GM19463 (cell line): ENCODE data around the gene TMPRSS6.

ENCODE experiments used
- ATAC-seq: cut with Tn5 transposase; IDR thresholded peaks from one replicate; pipeline ENCODE4 v1.9.1; 2021; ENCODE audit warnings: mild to moderate bottlenecking, moderate library complexity; ENCODE audit not compliant: unreplicated experiment

The TMPRSS6 gene

DNA sequence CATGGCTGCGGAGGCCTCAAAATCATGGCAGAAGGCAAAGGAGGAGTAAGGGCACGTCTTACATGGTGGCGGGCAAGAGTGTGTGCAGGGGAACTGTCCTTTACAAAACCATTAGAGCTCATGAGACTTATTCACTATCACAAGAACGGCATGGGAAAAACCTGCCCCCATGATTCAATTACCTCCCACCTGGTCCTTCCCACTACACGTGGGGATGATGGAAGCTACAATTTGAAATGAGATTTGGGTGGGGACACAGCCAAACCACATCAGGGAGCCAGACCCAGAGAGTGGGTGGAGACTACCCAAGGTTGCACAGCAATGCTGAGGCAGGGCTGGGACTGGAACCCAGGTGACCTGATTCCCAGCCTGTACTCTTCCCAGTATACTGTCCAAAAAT, 8.6 kb upstream of the TMPRSS6 start:
- no peak for ATAC-seq

DNA sequence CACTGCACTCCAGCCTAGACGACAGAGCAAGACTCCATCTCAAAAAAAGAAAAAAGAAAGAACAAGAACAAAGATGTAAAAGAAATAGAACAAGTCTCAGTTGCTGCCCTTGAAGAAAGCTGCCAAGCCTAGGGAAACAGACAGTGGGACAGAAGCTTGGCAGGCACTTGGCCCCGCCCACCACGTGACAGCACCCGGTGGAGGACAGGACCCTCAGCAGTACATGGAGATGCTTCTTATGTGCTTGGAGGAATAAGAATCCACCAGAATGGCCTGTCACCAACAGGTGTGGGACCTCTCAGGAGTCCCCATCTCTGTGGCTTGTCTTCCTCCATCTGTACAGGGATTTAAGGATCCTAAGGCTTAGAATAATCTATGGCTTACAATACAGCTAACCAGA, 7.6 kb upstream of the TMPRSS6 start:
- no peak for ATAC-seq

- ATAC-seq, result no peak
Observed at GRCh38 chr22:37115032-37115431, 5.5 kb upstream of the TMPRSS6 start.

- no peak for ATAC-seq
Observed at GRCh38 chr22:37113757-37114156, 4.2 kb upstream of the TMPRSS6 start.

DNA sequence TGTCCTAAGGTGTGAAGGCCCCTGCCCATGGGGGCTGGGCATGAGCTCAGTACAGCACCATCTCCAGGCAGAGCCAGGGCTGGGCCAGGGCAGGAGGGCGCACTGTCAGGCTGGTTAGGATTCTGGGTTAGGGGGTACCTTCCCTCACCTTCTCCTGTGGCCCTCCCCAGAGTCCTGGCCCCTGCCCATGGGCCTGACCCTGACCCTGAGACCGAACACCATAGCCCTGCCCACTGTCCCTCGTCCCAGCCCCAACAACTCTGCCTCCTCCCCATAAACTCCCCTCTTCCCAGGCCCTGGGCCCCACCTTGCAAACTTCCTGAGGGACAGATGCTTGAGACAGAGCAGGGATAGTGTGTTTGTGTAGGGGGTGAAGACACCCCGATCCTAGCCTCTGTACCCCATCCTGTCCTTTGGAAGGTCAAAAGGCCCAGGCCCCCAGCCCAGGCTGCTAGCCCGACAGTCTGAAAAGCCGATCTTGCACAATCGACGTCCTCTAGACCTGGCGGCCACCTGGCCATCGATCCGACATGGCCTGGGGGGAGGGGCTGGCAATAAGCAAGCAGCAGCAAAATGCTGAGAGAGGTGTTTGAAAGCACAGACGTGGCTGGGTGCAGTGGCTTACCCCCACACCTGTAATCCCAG, 2.7 kb upstream of the TMPRSS6 start:
- ATAC-seq, result no peak

DNA sequence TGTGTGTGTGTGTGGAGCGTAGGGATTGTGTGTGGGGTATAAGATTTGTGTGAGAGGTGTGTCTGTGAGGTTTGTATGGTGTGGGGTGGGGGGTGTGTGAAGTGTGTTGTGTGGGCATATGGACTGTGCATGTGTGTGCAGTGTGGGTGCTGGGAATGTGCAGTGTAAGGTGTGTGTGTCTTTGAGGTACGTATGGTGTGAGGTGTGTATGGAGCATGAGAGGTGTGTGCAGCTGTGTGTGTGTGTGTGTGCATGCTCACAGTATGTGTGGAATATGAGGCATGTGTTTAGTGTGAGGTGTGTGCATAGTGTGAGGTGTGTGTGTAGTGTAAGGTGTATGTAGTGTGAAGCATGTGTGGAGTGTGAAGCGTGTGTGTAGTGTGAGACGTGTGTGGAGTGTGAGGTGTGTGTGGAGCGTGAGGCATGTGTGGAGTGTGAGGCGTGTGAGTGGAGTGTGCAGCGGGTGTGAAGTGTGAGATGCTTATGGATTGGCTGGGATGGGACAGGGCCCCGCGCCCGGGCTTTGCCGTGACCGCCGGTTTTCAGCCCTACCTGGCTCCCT, 1.7 kb upstream of the TMPRSS6 start:
- no peak for ATAC-seq

GRCh38 chr22:37107816-37108621, 1.5 kb downstream of the TMPRSS6 start:
- ATAC-seq, result no peak

DNA sequence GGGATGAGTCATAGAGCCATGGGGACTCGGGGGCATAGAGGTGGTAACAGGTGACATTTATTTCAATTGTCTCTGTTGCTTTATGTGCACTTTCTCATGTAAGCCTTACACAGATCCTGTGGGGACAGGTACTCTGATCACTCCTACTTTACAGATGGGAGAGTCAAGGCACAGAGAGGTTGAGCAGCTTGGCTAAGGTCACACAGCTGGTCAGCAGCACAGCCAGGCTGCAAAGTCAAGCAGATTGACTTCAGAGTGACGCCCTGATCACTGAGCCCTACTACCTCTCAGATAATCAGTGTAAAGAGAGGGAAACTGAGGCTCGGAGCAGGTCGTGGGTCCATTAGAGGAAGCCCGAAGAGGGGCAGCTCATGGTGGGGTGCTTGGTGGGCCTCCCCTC, 3.5 kb downstream of the TMPRSS6 start:
- ATAC-seq, result no peak

DNA sequence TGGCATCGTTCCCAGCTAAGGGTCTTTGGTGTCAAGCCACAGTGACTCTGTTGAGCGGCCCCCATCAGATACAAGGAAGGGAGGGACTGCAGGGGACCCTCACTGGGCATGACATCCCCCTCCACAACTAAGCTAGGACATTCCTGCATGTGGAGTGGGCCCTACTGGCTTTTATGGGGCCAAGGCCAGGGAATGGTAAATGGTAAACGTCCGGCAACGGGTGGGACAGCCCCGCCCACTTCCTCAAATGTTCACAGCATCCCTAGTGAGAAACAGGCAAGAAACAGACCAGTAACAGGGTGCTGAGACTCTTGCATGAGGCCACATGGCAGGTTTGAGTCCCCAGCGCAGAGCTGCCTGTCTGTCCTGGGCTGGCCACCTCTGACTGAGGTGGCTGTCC, 4.4 kb downstream of the TMPRSS6 start:
- ATAC-seq, result no peak

DNA sequence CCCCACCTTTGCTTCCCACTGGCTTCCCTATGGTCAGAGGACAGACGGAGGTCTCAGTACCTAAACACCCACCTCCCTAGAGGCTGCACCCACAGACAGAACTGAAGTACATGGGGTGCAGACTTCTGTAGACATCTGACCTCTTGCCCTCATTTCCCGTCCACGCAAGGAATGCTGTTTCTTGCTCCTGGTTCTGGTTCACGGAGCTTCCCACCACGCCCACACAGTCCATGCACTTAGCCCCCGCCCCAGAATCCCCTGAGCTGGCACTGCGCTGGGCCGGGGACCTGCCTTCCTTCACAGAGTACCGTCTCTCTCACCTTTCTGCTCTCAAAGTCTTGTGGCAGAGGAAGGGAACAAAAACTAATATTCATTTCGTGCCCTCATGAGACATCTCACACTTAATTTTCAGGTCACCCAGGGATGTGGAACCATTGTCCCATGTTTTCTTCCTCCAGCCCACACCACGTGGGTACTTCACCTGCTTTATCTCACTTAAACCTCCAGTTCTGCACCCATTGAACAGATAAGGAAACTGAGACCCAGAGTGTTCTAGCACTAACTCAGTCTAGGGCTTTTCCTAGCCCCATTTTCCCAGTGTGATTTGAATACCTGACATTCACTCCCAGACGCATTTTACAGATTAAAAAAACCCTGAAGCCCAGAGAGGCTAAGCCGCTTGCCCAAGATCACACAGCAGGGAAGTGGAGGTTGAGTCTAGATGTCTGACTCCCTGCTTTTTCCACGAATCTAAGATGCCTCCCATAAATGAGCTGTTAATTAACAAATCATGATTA, 5.7 kb downstream of the TMPRSS6 start:
- no peak for ATAC-seq

GRCh38 chr22:37103151-37103550, 6.4 kb downstream of the TMPRSS6 start:
- ATAC-seq, result no peak

GRCh38 chr22:37101311-37102066, 8.0 kb downstream of the TMPRSS6 start:
- ATAC-seq, result no peak

DNA sequence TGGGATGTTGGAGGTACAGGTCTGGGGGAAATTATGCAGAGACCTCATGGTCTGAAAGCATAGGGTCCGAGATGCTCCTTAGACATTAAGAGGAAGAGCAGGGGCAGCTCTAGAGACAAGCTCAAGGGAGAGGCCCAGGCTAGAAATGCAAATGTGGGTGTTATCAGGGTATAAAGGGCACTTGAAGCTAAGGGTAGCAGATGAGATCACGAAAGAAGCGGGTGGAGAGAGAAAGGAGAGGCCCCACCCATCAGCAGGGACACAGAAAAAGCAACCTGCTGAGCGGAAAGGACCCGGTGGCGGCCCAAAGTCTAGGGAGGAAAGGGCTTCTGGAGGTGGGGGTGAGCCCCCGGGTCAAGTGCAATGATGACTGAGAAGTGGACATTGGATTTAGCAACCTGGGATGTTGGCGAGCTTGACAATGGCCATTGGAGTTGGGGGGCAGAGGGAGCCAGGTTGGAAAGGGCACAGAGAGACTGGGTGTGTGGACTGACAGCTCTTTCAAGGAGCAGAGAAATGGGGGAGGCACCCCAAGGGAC, 8.9 kb downstream of the TMPRSS6 start:
- ATAC-seq, result no peak

DNA sequence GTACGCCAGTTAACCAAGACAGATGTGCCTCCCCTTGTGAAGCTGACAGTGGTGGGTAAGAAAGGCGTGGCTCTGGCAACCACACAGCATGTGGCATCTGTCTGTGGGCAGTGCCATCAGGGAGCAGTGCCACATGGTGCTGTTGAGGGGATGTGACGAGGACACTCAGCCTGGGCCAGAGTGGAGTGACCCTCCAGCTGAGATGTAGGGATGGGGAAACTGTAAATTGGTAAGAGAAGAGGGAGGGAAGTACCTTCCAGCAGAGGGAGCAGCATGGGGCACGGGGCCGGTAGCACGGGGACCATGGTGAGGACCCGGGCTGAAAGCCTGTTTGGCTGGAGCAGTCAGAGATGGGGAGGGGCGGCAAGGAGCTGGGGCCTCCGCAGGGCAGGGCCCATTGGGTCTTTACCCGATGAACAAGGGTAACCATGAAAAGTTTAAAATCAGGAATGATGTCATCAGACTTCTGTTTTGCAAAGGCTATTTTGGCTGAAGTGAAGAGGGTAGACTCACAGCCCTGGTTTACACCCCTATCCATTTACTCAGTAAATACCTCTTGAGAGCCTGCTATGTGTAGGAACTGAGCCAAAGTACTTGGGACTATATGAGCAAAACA, 10.4 kb downstream of the TMPRSS6 start:
- no peak for ATAC-seq

DNA sequence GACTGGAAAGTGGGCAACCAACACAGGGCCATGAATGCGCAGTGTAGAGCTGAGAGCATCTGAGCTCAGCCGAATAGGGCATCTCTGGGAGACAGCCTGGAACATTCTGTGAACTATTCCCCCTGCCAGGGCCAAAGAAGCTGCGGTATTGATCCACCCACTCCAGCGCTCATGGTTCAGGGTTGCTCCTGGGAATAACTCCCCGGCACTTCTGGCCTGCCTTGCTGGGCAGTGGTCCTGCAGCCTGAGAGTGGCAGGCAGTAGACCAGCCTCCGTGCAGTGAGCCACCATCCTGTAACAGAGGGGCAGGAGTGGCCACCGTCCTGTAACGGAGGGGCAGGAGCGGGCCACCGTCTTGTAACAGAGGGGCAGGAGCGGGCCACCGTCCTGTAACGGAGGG, 12.2 kb downstream of the TMPRSS6 start:
- ATAC-seq, result no peak

GRCh38 chr22:37095113-37095512, 14.4 kb downstream of the TMPRSS6 start:
- ATAC-seq, result no peak

DNA sequence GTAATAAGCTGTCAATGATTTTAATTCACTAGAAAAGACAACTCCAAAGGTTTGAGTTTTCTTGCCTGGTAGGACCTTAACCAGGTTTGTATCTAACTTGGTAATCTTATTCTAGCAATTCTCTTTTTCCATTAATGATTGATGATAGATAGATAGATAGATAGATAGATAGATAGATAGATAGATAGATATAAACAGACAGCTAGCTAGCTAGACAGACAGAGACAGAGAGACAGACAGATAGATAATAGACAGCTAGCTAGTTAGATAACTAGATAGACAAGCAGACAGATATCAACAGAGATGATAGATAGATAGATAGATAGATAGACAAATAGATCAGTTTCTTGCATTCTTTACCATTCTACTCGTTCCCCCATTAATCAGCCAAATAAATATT, 15.3 kb downstream of the TMPRSS6 start:
- ATAC-seq, result no peak

GRCh38 chr22:37092997-37093396, 16.5 kb downstream of the TMPRSS6 start:
- no peak for ATAC-seq

DNA sequence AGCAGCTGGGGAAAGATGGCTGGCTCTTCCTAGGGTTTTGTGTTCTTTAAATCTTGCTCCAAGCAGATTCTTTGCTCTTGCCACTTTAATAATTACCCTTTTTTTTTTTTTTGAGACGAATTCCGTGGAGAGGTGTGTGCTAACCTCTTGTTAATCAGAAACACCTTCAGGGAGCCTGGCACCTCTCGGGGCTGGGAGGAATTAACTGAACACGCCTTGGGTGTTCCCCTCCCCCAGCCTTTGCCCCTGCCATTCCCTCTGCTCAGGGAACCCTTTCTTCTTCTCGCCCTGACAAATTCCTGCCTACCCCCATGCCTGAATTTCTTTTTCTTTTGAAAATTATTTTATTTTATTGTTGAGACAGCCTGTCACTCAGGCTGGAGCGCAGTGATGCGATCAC, 17.5 kb downstream of the TMPRSS6 start:
- ATAC-seq, result no peak
